Measurements from ENCODE around the gene FAIM2. TPM values are rescaled to one million over a fixed set of nuclear protein-coding genes. Genes with fewer than 3 reads are reported as not detected.

The FAIM2 gene
- total RNA-seq, 1 donor from 2014 or later, result 0.47 TPM

GRCh38 chr12:49939307-49939706, 35.6 kb upstream of the FAIM2 start:
- no peak for DNase-seq (ENCODE audit: low spot score)
- peaks cover 5% of the 10 kb centered on the region for H3K9me3 Mint-ChIP-seq (ENCODE audit: low read depth)
- H3K4me3 Mint-ChIP-seq (ENCODE audit: unreplicated experiment), result no peak overlapping the region
- H3K27me3 Mint-ChIP-seq (ENCODE audit: low read depth), result no peaks in the 10 kb centered on the region
- H3K36me3 Mint-ChIP-seq (ENCODE audit: low read depth), result no peaks in the 10 kb centered on the region
- TF ChIP-seq, protein P1, sequence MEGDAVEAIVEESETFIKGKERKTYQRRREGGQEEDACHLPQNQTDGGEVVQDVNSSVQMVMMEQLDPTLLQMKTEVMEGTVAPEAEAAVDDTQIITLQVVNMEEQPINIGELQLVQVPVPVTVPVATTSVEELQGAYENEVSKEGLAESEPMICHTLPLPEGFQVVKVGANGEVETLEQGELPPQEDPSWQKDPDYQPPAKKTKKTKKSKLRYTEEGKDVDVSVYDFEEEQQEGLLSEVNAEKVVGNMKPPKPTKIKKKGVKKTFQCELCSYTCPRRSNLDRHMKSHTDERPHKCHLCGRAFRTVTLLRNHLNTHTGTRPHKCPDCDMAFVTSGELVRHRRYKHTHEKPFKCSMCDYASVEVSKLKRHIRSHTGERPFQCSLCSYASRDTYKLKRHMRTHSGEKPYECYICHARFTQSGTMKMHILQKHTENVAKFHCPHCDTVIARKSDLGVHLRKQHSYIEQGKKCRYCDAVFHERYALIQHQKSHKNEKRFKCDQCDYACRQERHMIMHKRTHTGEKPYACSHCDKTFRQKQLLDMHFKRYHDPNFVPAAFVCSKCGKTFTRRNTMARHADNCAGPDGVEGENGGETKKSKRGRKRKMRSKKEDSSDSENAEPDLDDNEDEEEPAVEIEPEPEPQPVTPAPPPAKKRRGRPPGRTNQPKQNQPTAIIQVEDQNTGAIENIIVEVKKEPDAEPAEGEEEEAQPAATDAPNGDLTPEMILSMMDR (IDR thresholded peaks at IDR 0.05), result no peak
- H3K4me1 Mint-ChIP-seq (ENCODE audit: low read depth), result peaks cover 3% of the 10 kb centered on the region
- no peak overlapping the region for H3K27ac Mint-ChIP-seq (ENCODE audit: unreplicated experiment)

DNA sequence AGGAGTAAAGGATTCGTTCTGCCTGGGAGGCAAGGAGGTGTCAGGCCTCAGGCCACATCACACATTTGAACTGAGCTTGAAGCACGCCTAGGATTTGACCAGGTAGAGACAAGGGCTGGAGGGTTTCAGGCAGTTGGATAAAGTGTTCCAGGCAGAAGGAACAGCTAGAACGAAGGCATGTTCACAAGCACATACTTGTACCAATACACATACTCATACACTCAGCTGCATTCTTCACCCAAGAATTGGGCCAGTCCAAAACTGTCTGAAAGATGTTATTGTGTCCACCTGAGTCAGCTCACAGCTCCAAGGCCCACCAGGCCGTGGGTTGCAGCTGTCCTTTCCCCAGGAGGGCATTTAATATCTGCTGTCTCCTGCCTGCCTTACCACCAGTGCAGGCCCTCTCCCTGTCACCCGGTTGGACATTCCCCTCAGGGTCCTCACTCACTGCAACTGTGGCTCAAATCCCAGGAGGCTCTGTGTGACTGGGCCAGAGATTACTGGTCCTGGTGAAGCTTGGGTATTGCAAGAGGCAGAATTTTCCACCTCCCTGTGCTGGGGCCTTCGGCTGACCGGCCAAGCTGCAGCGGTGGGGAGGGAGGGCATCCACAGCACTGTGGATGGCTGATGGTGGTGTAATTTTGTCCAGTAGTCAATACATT, 34.1 kb upstream of the FAIM2 start:
- no peak overlapping the region for H3K4me3 Mint-ChIP-seq (ENCODE audit: unreplicated experiment)
- TF ChIP-seq, protein P1 (IDR thresholded peaks at IDR 0.05), result no peak
- H3K27me3 Mint-ChIP-seq (ENCODE audit: low read depth), result no peaks in the 10 kb centered on the region
- H3K9me3 Mint-ChIP-seq (ENCODE audit: low read depth), result peaks cover 5% of the 10 kb centered on the region
- DNase-seq (ENCODE audit: low spot score), result no peak
- no peaks in the 10 kb centered on the region for H3K36me3 Mint-ChIP-seq (ENCODE audit: low read depth)
- H3K4me1 Mint-ChIP-seq (ENCODE audit: low read depth), result peaks cover 9% of the 10 kb centered on the region
- H3K27ac Mint-ChIP-seq (ENCODE audit: unreplicated experiment), result no peak overlapping the region

- H3K4me1 Mint-ChIP-seq (ENCODE audit: low read depth), result peaks cover 13% of the 10 kb centered on the region
- TF ChIP-seq, protein P1 (IDR thresholded peaks at IDR 0.05), result no peak
- H3K36me3 Mint-ChIP-seq (ENCODE audit: low read depth), result no peaks in the 10 kb centered on the region
- no peak overlapping the region for H3K27ac Mint-ChIP-seq (ENCODE audit: unreplicated experiment)
- DNase-seq (ENCODE audit: low spot score), result no peak
- H3K27me3 Mint-ChIP-seq (ENCODE audit: low read depth), result no peaks in the 10 kb centered on the region
- H3K4me3 Mint-ChIP-seq (ENCODE audit: unreplicated experiment), result no peak overlapping the region
- H3K9me3 Mint-ChIP-seq (ENCODE audit: low read depth), result peaks cover 5% of the 10 kb centered on the region
These were observed 33.2 kb upstream of the FAIM2 start for GRCh38 chr12:49936925-49937324.

GRCh38 chr12:49934505-49934904, 30.8 kb upstream of the FAIM2 start:
- TF ChIP-seq, protein P1 (IDR thresholded peaks at IDR 0.05), result no peak
- Mint-ChIP-seq H3K36me3 (ENCODE audit: low read depth) (no peaks in the 10 kb centered on the region), H3K27me3 (ENCODE audit: low read depth) (no peaks in the 10 kb centered on the region), H3K9me3 (ENCODE audit: low read depth) (peaks cover 5% of the 10 kb centered on the region), H3K4me3 (ENCODE audit: unreplicated experiment) (no peak overlapping the region), H3K27ac (ENCODE audit: unreplicated experiment) (no peak overlapping the region), H3K4me1 (ENCODE audit: low read depth) (peaks cover 13% of the 10 kb centered on the region)
- no peak for DNase-seq (ENCODE audit: low spot score)

- H3K27me3 Mint-ChIP-seq (ENCODE audit: low read depth), result no peaks in the 10 kb centered on the region
- H3K36me3 Mint-ChIP-seq (ENCODE audit: low read depth), result no peaks in the 10 kb centered on the region
- peaks cover 13% of the 10 kb centered on the region for H3K4me1 Mint-ChIP-seq (ENCODE audit: low read depth)
- no peak for DNase-seq (ENCODE audit: low spot score)
- H3K27ac Mint-ChIP-seq (ENCODE audit: unreplicated experiment), result no peak overlapping the region
- TF ChIP-seq, protein P1 (IDR thresholded peaks at IDR 0.05), result no peak
- H3K9me3 Mint-ChIP-seq (ENCODE audit: low read depth), result peaks cover 5% of the 10 kb centered on the region
- H3K4me3 Mint-ChIP-seq (ENCODE audit: unreplicated experiment), result no peak overlapping the region
These were observed 30.1 kb upstream of the FAIM2 start for GRCh38 chr12:49933796-49934195.

Measured in chondrocyte (in vitro differentiated cells).